GM23248 (cell line): ENCODE results near the gene C4orf36. TPM values are rescaled to one million over a fixed set of nuclear protein-coding genes. Genes with fewer than 3 reads are reported as not detected.

Experiments
- DNase-seq: peaks from one replicate; pipeline ENCODE4 v3.0.0-alpha.2; 2015
- H2AFZ ChIP-seq: fragments of 200-600 bp; sonication (generic); 2 replicates; pipeline ENCODE4 v1.6.1; 2016; ENCODE audit warnings: antibody characterized with exemption
- H3F3A ChIP-seq: fragments of 200-600 bp; sonication (generic); 2 replicates; pipeline ENCODE4 v1.6.1; 2016; ENCODE audit warnings: mild to moderate bottlenecking, antibody characterized with exemption, mixed run types; ENCODE audit not compliant: insufficient read depth
- H3K27ac ChIP-seq: fragments of 200-600 bp; sonication (generic); 2 replicates; pipeline ENCODE4 v1.5.1; 2016; ENCODE audit warnings: mild to moderate bottlenecking
- H3K27me3 ChIP-seq: fragments of 200-600 bp; sonication (generic); replicated peaks from 2 replicates; pipeline ENCODE4 v1.6.1; 2016; ENCODE audit warnings: mild to moderate bottlenecking; ENCODE audit not compliant: insufficient read depth
- H3K36me3 ChIP-seq: fragments of 200-600 bp; sonication (generic); 2 replicates; pipeline ENCODE4 v1.6.1; 2016; ENCODE audit warnings: low read depth, mild to moderate bottlenecking
- H3K4me1 ChIP-seq: fragments of 200-600 bp; sonication (generic); 2 replicates; pipeline ENCODE4 v1.6.1; 2016; ENCODE audit warnings: mild to moderate bottlenecking; ENCODE audit not compliant: insufficient read depth
- H3K4me2 ChIP-seq: fragments of 200-600 bp; sonication (generic); one replicate; pipeline ENCODE4 v1.6.1; 2016; ENCODE audit warnings: mild to moderate bottlenecking; ENCODE audit not compliant: unreplicated experiment
- H3K4me3 ChIP-seq: fragments of 200-600 bp; sonication (generic); 2 replicates; pipeline ENCODE4 v1.5.1; 2016; ENCODE audit warnings: mild to moderate bottlenecking
- H3K79me2 ChIP-seq: fragments of 200-600 bp; sonication (generic); 2 replicates; pipeline ENCODE4 v1.6.1; 2016; ENCODE audit warnings: mild to moderate bottlenecking; ENCODE audit not compliant: insufficient read depth
- H3K9ac ChIP-seq: fragments of 200-600 bp; sonication (generic); 2 replicates; pipeline ENCODE4 v1.6.1; 2016; ENCODE audit warnings: mild to moderate bottlenecking
- H3K9me2 ChIP-seq: fragments of 200-600 bp; sonication (generic); 2 replicates; pipeline ENCODE4 v1.6.1; 2016; ENCODE audit warnings: mixed run types, mild to moderate bottlenecking, moderate library complexity; ENCODE audit not compliant: insufficient read depth
- H3K9me3 ChIP-seq: fragments of 200-600 bp; sonication (generic); one replicate; pipeline ENCODE4 v1.6.1; 2017; ENCODE audit warnings: low read depth
- H4K20me1 ChIP-seq: fragments of 200-600 bp; sonication (generic); 2 replicates; pipeline ENCODE4 v1.6.0; 2016; ENCODE audit not compliant: insufficient read depth
- EZH2 ChIP-seq: fragments of 200-600 bp; sonication (generic); IDR thresholded peaks from 2 replicates; pipeline ENCODE4 v1.6.1; 2018; ENCODE audit warnings: antibody characterized with exemption, mild to moderate bottlenecking; ENCODE audit not compliant: insufficient read depth, poor library complexity, severe bottlenecking
- EZH2phosphoT487 ChIP-seq: fragments of 200-600 bp; sonication (generic); IDR thresholded peaks from 2 replicates; pipeline ENCODE4 v1.6.1; 2018; ENCODE audit warnings: antibody characterized with exemption, moderate library complexity, mild to moderate bottlenecking, low read depth; ENCODE audit not compliant: insufficient read depth
- WGBS, 2 experiments: methylation state at CpG; one replicate each; pipeline ENCODE4 v1.1.6; 2015 to 2017; ENCODE audit warnings: low lambda C conversion rate in 2 of 2, low coverage in 1 of 2; ENCODE audit errors: missing lambda C conversion rate in 2 of 2; 5-methylcytosine and 5-hydroxymethylcytosine counted together
- in situ Hi-C: fragments of 300-500 bp; cut with MboI; formaldehyde crosslinking; loops from 2 replicates; pipeline ENCODE4 v1.15.0; 2020
- polyA plus RNA-seq: library from polyadenylated mRNA; unstranded; fragments of >200 nt; fragmentation: Nextera tagmentation; extraction: Ambion mirVana; gene quantifications from 2 replicates; pipeline ENCODE4 v1.2.1, GENCODE V29; 2016
- total RNA-seq: library from RNA; depleted of rRNA; stranded (reverse); fragments of >200 nt; shearing (Covaris generic); gene quantifications from 2 replicates; pipeline ENCODE4 v1.2.3, GENCODE V29; 2014

Gene C4orf36
- total and polyA plus RNA-seq, 2 experiments from 2014 or later: 0.65 TPM; not detected in 1

GRCh38 chr4:86938771-86939520 is 46.7 kb upstream of the C4orf36 start:
- H3K4me1 ChIP-seq: peaks cover 44% of the 10 kb centered on the region
- WGBS, 2 experiments: 22 to 31% methylated on average over 4 of the region's 4 CpGs
- in situ Hi-C loops: no loop called here

DNA sequence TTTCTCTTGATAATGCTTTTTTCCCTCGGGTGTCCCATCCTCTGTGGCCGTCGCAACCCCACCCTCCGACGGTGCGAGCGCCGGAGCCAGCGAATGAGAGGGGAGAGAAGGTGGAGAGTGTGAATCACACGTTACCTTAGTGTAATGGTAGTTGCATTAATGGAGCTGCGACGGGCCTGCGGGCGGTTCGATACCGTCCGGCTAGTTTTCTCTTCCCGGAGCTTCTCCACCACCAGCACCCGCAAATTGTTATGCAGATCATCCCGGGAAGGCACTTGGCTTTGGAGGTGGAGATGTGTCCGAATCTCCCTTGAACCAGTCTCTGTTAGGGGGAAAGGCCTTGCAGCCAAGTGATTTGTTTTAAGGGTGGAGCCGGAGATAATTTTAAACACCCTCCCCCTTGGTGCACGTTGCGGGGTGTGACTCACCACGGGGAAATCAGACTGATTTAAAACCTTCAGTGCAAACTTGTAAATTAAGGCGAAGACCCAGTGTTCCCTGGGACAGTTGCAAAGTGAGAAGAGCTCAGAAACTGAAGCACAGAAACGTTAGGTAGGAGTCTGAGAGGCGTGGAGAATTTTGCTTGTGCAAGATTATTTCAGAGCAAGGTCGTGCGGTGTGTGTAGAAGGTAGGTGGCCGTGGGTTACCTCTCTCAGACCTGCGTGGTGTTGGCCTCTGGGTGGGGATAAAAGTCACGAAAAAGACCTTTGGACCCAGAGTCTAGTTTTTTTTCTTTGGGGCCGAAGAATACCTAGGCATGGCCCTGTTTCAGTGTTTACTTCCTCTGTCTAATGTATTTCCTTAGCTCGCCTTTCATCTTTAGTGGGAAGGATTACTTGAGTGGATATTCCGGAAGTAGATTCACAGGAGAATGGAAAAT is 43.9 kb upstream of the C4orf36 start:
- no peaks in the 10 kb centered on the region for H3K27me3 ChIP-seq
- WGBS, 2 experiments: 13 to 14% methylated on average over 36 of the region's 36 CpGs
- peak overlapping the region; percentile 95 for H3K4me2 ChIP-seq
- H3K9ac ChIP-seq: peak overlapping the region; percentile 94
- peak; percentile 80 for DNase-seq
- no peaks in the 10 kb centered on the region for H3K9me2 ChIP-seq
- H4K20me1 ChIP-seq: no peaks in the 10 kb centered on the region
- peaks cover 39% of the 10 kb centered on the region for H3F3A ChIP-seq
- TF ChIP-seq EZH2phosphoT487: no peak
- TF ChIP-seq EZH2: no peak
- peak overlapping the region; percentile 96 for H2AFZ ChIP-seq
- peak overlapping the region; percentile 91 for H3K27ac ChIP-seq
- no peaks in the 10 kb centered on the region for H3K9me3 ChIP-seq
- in situ Hi-C loops: no loop called here
- no peaks in the 10 kb centered on the region for H3K36me3 ChIP-seq
- H3K4me1 ChIP-seq: peaks cover 42% of the 10 kb centered on the region
- peaks cover 59% of the 10 kb centered on the region for H3K79me2 ChIP-seq
- H3K4me3 ChIP-seq: peak overlapping the region; percentile 88

More at GRCh38 chr4:86938771-86939520, 46.7 kb upstream of the C4orf36 start:
- peaks cover 75% of the 10 kb centered on the region for H3K79me2 ChIP-seq
- H3K36me3 ChIP-seq: no peaks in the 10 kb centered on the region
- TF ChIP-seq EZH2 (no peak), EZH2phosphoT487 (no peak)
- H4K20me1 ChIP-seq: no peaks in the 10 kb centered on the region
- no peak overlapping the region for H3K4me3 ChIP-seq
- H3K9me3 ChIP-seq: no peaks in the 10 kb centered on the region
- no peak overlapping the region for H3K9ac ChIP-seq
- peaks cover 35% of the 10 kb centered on the region for H3F3A ChIP-seq
- H3K9me2 ChIP-seq: no peaks in the 10 kb centered on the region
- peak overlapping the region; percentile 7; the same call in 1 of the 2 replicates for H3K27ac ChIP-seq
- no peak overlapping the region for H2AFZ ChIP-seq
- peak overlapping the region; percentile 70 for H3K4me2 ChIP-seq
- H3K27me3 ChIP-seq: no peaks in the 10 kb centered on the region
- DNase-seq: peak; percentile 47

DNA sequence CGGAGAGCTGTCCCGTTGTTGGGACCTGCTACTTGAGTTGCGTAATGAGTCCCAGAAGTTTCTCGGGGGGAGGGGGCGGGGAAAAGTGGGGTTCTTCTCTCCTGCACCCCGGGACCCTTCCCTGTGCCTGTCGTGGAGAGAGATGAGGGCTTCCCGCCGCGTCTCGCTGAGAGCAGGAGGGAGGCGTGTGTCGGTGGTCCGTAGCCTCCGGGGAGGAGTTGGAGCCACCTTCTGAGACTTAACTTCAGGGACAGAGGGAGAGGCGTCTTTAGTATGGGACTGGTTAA is 43.3 kb upstream of the C4orf36 start:
- Histone ChIP-seq H3K9ac (peak overlapping the region; percentile 94), H3K4me1 (peaks cover 42% of the 10 kb centered on the region), H4K20me1 (no peaks in the 10 kb centered on the region), H2AFZ (peak overlapping the region; percentile 96), H3K27ac (peak overlapping the region; percentile 91), H3K9me2 (no peaks in the 10 kb centered on the region), H3K4me3 (peak overlapping the region; percentile 88), H3K36me3 (no peaks in the 10 kb centered on the region), H3F3A (peaks cover 39% of the 10 kb centered on the region), H3K27me3 (no peaks in the 10 kb centered on the region), H3K9me3 (no peaks in the 10 kb centered on the region), H3K79me2 (peaks cover 53% of the 10 kb centered on the region), H3K4me2 (peak overlapping the region; percentile 95)
- 1 to 2% methylated on average over 13 to 16 of the region's 16 CpGs for WGBS, 2 experiments
- in situ Hi-C loops: no loop called here
- TF ChIP-seq EZH2phosphoT487 (no peak), EZH2 (no peak)
- DNase-seq: no peak

- H3K4me3 ChIP-seq: peak within 1 kb of the TSS; percentile 88
- H3K9me3 ChIP-seq: no peaks in the 10 kb centered on the region
- no peaks in the 10 kb centered on the region for H4K20me1 ChIP-seq
- peaks cover 37% of the 10 kb centered on the region for H3K4me1 ChIP-seq
- peak within 1 kb of the TSS; percentile 96 for H2AFZ ChIP-seq
- H3K27ac ChIP-seq: peak within 1 kb of the TSS; percentile 91
- no peak for TF ChIP-seq EZH2phosphoT487
- no peak for TF ChIP-seq EZH2
- H3F3A ChIP-seq: peaks cover 37% of the 10 kb centered on the region
- H3K4me2 ChIP-seq: peak within 1 kb of the TSS; percentile 95
- DNase-seq: peak; percentile 95
- WGBS, 2 experiments: 1 to 2% methylated on average over 58 to 66 of the region's 97 CpGs
- H3K36me3 ChIP-seq: no peaks in the 10 kb centered on the region
- H3K9me2 ChIP-seq: no peaks in the 10 kb centered on the region
- in situ Hi-C loops: no loop called here
- H3K27me3 ChIP-seq: no peaks in the 10 kb centered on the region
- peak within 1 kb of the TSS; percentile 94 for H3K9ac ChIP-seq
- H3K79me2 ChIP-seq: peaks cover 48% of the 10 kb centered on the region
Observed at GRCh38 chr4:86934771-86935565, 42.7 kb upstream of the C4orf36 start, which contains the start of gene AFF1. Gene AFF1, plus strand, starts transcription at chr4:86935011. Its CDS starts 13,523 bp downstream, at chr4:86948534.
